Activated T-helper 1 cell treated with Interleukin-2 at 50 U/mL for 16 hours (primary cell): ENCODE results near the gene TSPAN9.
A peak's percentile ranks its signal among the peaks of the same experiment; 100 is the strongest.
"Not testable (repeated sequence)": the region's sequence is repeated elsewhere in the genome, so short reads cannot be mapped to it uniquely, and the experiment has no call there.

Experiments
- DNase-seq: peaks from one replicate; pipeline ENCODE4 v3.0.0-alpha.2; 2020; ENCODE audit warnings: low read depth

TSPAN9 gene

GRCh38 chr12:3044141-3044630, 33.0 kb upstream of the TSPAN9 start:
- no peak for DNase-seq

DNA sequence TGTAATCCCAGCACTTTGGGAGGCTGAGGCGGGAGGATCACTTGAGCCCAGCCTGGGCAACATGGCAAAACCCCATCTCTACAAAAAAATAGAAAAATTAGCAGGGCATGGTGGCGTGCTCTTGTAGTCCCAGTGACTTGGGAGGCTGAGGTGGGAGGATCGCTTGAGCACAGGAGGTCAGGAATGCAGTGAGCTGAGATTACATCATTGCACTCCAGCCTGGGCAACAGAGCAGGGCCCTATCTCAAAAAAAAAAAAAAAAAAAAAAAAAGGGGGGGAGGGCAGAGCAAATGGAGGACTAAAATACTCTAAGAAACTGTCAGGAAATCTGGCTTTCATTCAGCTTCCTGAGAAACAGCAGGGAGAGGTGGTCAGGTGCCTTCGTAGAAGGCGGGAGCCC, 31.7 kb upstream of the TSPAN9 start:
- DNase-seq: no peak

GRCh38 chr12:3045989-3046388, 31.2 kb upstream of the TSPAN9 start:
- DNase-seq: no peak

DNA sequence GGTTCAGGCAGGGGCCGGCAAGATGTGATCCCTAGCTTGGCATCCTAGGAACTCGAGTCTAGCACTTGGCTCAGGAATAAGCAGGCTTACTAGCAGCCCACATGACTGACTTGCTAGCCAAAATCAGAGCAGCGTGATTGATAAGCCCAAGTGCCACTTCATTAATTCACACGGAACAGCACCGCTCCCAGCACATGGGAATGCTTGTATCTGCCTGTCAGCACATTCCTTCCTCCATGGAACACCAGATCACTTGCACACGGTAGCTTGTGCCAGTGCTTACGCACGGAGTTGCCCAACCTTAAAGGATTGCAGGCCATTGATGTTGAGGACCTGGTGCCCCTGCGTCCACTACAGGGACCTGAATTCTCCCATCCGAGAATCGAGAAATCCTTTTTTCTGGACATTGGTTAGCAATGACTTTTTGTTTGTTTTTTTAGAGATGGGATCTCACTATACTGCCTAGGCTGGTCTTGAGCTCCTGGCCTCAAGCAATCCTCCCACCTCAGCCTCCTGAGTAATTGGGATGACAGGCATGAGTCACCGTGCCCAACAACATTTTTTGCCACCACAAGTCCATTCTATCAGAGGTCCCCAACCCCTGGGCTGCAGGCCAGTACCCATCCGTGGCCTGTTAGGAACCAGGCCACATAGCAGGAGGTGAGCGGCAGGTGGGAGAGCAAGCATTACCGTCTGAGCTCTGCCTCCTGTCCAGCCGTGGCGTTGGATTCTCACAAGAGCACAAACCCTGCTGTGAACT, 30.6 kb upstream of the TSPAN9 start:
- no peak for DNase-seq

- DNase-seq: no peak
Observed at GRCh38 chr12:3047961-3048360, 29.2 kb upstream of the TSPAN9 start.

DNA sequence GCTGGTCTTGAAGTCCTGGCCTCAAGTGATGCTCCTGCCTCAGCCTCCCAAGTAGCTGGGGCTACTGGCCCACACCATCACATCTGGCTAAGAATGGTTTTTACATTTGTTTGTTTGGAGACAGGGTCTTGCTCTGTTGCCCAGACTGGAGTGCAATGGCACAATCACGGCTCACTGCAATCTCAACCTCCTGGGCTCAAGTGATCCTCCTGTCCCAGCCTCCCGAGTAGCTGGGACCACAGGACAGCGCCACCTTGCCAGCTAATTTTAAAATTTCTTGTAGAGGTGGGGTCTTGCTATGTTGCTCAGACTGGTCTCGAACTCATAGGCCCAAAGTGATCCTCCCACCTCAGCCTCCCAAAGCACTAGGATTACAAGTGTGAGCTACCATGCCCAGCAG, 28.6 kb upstream of the TSPAN9 start:
- no peak for DNase-seq

DNA sequence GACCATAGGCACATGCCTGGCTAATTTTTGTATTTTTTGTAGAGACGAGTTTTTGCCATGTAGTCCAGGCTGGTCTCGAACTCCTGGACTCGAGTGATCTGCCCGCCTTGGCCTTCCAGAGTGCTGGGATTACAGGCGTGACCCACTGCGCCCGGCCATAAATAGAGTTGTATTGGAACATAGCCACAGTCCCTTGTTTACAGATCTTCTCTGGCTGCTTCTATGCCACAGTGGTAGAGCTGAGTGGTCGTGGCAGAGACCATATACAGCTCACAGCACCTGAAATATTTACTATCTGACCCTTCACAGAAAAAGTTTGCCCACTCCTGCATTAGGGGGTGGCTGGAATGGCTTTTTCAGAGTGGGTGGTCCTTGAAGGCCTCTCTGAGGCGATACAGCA, 28.0 kb upstream of the TSPAN9 start:
- no peak for DNase-seq

DNA sequence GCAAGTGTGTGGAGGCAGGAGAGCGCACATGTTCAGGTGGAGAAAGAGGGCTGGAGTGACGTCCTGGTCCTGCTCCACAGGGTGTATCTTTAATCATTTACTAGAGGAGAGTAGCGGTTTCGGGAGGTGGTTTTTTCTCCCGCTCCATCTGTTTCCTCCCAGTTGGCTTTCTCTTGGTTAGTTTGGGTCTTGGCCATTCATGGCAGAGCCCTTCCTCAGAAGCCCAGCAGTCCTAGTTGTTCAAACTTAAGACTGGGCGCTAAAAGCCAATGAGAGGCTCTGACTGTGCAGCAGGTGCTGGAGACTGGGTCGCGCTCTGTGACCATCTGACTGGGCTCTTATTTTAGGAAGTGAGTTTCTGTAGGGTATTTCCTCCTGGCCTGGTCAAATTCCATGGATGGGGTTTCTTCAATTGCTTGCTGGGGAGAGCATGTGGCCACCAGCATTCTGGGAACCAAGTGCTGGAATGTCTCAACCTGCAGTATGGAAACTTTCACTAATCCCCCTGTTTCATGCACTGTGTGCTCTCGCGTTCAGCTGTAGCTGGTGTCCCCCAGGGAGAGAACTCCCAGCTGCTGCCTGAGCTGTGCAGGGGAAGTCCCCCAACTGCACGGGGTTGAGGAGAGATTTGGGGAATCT, 27.4 kb upstream of the TSPAN9 start:
- DNase-seq: no peak

GRCh38 chr12:3054374-3054773, 22.8 kb upstream of the TSPAN9 start:
- no peak for DNase-seq

DNA sequence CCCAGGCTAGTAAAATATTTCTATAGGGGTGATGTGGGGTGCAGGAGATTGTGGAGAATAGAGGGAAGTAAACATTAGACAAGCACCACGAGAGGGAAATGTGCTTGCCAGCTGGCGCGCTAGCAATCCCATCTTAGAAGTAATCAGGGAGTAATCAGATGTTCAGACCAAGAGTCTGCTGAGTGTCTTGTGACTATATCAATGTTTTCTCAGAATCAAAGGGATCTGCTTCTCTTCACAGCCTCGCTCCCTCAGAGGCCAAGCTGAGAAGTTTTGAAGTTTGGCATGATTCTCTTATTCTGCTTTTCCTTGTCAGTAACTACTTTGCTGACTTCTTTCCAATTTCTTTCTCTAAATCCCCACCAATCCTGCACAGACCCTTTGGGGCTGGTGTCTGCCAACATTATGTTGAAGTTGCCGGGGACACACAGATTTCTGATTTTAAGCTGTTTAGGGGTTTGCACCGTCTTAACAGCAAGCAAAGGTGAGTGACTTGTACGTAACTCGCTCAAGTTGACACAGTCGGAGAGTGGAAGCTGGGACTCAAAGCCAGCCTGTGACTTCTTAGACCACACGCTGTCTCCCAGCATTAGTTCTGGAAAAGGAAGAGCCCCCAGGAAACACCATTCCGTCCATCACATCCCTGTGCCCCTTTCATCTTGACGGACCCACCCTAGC, 22.0 kb upstream of the TSPAN9 start:
- no peak for DNase-seq

GRCh38 chr12:3055704-3056467, 21.3 kb upstream of the TSPAN9 start:
- DNase-seq: no peak

- DNase-seq: no peak
Observed at GRCh38 chr12:3061059-3061458, 16.1 kb upstream of the TSPAN9 start.

DNA sequence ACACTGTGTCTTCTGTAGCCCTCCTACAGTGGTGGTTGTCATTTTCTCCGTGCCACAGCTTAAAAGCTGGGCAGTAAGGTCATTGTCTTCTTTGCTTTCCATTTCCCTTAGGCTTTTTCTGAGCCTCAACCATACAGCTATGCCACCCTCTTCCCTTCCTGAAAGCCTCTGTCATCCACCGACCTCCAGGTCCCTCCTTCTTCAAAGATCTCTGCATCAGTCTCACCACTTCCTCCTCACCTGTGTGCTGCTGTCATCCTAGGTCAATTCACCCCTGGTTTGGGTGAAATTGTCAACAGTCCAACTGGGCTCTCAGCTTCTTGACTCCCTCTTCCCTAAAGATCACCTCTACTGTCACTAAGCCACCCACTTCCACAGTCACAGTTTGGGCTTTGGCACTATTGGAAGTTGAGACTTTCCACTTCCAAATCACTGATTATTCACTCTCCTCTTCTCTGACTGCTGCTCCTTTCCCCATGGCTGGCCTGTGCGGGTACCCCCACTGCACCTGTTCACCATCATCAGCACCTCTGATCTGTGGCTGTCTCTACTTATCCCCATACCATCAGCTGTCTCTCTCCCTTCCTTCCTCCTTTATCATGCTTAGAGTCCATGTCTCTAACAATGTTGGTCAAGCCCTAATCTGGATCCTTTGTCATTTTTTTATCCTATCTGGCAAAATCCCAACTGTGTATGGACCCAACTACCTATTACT, 15.5 kb upstream of the TSPAN9 start:
- DNase-seq: no peak

GRCh38 chr12:3065300-3065699, 11.9 kb upstream of the TSPAN9 start:
- DNase-seq: no peak

DNA sequence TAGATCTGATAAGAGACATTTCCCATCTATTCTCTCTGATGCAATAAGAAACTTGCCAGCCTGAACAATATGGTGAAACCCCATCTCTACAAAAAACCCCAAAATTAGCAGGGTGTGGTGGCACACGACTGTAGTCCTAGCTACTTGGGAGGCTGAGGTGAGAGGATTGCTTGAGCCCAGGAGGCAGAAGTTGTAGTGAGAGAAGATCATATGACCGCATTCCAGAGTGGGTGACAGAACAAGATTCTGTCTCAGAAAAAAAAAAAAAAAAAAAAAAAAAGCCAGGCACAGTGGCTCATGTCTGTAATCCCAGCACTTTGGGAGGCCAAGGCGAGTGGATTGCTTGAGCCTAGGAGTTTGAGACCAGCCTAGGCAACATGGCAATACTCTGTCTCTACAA, 11.3 kb upstream of the TSPAN9 start:
- DNase-seq: not testable (repeated sequence)

DNA sequence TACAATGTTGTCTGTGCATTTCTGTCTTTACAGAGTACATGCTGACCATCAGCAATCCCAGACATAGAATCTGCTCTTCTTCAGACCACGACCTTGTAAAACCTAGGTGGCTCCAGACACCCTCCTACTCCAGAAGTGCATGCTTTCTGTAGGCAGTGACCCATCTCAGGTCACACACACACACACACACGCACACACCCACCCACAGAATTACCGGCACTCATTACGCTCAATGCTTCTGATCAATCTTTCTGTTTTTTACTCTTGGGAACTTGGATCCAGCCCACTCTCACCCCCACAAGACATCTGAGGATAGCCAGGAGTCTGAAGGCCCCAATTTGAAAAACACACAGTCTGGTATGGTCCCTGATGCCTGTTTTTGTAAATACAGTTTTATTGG, 7.5 kb upstream of the TSPAN9 start:
- no peak for DNase-seq

DNA sequence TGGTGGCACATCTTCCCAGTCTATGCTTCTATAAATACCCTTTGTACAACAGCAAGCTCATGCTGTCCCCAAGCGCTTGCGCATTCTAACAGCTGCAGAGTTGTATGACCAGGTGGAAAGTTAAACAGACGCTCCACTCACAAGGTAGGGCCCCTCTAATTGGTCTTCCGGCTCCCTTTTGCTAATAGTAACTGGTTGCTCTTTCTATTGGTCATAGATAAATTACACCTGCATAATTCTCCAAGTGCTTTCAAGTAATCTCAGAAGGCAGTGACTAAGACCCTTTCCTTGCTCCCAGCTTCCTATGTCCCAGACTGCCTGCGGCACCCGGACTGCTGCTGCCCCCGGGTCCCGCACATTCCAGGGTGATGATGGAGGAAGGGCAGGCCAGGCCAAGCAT, 6.1 kb upstream of the TSPAN9 start:
- no peak for DNase-seq

- DNase-seq: no peak
Observed at GRCh38 chr12:3071710-3072109, 5.5 kb upstream of the TSPAN9 start.

GRCh38 chr12:3073438-3074250, 3.5 kb upstream of the TSPAN9 start:
- DNase-seq: peak; percentile 67

DNA sequence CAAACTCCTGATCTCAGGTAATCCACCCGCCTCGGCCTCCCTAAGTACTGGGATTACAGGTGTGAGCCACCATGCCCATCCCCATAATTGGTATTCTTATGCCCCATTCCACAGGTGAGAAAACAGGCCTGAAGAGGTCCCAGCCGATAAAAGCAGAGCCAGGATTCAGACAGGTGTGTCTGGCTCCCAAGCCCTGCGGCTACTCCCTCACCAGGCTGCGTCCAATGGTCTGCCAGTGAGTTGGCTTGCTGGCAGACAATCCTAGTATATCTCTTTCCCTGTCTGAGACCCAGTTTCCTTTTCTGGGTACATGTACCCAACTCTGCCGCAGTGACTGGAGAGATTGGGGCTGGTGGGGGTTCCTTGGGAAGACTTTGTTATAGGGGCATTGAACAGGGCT, 1.9 kb upstream of the TSPAN9 start:
- DNase-seq: no peak

DNA sequence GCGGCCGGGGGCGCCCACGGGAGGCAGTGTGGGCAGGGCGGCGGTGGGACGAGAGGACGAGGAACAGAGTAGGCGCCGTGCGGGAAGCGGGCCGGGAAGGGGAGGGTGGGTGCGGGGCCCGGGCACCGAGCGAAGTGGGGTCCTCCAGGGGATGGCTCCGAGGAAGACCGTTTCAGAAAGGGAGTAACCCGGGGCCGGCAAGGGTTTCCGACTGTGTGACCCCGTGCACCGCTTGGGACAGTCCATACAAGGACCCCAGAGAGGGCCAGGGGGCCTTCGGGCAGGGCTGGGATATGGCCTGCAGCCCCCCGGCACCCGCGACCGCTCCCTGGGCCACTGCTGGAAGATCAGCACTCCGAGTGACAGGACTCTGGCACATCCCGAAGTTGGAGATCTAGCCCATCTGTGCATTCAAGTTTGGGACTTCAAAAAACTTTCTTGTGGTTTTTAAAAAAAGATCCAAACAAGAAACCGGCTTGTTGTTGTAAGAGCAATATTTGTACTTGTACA, 448 bp downstream of the TSPAN9 start:
- no peak for DNase-seq
